Right hindlimb (tissue), 1 donor: Measurements from ENCODE around the gene TTC27.
"Not testable (repeated sequence)": the region's sequence is repeated elsewhere in the genome, so short reads cannot be mapped to it uniquely, and the experiment has no call there.

Experiments
- DNase-seq: peaks from one replicate; pipeline ENCODE4 v3.0.0-alpha.2; 2018

The TTC27 gene

GRCh38 chr2:32862269-32863055 is 234.6 kb downstream of the TTC27 start:
- no peak for DNase-seq

GRCh38 chr2:32863326-32863725 is 235.5 kb downstream of the TTC27 start:
- no peak for DNase-seq

- DNase-seq: no peak
Measured at GRCh38 chr2:32863803-32864202, 236.0 kb downstream of the TTC27 start.

GRCh38 chr2:32864334-32865111 is 236.7 kb downstream of the TTC27 start:
- no peak for DNase-seq

- DNase-seq: no peak
Measured at GRCh38 chr2:32865399-32866068, 237.7 kb downstream of the TTC27 start.

GRCh38 chr2:32866462-32866861 is 238.6 kb downstream of the TTC27 start:
- DNase-seq: not testable (repeated sequence)
